GM20431 (cell line): Measurements from ENCODE around the gene AXIN2.

ENCODE experiments used
- in situ Hi-C: fragments of 300-500 bp; cut with MseI, MboI; formaldehyde crosslinking; loops from one replicate; pipeline ENCODE4 v1.15.0; 2020; ENCODE audit warnings: low sequenced_read_pairs; ENCODE audit not compliant: unreplicated experiment

AXIN2 gene

DNA sequence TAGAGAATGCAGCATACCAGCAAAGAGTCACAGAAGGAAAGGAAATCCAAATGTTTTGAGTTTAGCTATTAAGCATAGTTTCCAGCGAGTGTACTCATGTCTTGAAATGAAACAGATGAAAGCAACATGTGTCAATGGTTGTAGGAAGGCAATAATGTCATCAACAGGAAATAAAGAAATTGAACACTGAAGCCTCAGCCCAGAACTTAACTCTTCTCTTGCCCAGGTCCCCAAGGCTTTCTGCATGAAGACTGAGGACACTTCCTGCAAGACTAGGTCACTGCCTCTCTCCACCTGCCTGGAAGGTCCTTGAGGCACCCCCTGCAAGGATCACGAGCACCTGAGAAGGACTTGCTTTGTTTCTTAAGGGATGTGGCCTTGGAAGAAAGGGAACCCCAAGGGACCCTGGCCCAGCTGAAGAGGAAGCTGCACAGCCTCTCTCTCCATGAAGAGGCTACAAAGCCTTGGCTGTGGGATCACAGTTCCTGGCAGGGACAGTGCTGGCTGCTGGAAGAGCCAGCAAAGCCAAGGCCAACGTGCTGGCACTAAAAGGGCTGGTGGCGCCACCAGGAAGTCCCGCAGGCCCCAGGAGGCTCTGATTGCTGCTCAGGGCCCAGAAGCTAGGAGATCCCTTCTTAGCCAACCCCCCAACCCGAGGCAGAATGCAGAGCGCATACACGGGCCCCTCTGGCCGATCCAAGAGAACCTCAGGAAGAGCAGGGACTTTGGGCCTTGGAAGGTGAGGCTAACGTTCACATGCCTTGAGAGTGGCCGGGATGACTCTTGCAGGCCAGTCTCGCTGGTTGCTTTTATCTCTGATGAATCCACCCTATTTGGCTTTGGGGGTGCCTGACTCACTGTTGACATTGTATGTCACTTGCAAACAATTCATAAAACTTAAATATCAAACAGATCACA lies 23.4 kb upstream of the AXIN2 start:
- in situ Hi-C loops: no loop called here

DNA sequence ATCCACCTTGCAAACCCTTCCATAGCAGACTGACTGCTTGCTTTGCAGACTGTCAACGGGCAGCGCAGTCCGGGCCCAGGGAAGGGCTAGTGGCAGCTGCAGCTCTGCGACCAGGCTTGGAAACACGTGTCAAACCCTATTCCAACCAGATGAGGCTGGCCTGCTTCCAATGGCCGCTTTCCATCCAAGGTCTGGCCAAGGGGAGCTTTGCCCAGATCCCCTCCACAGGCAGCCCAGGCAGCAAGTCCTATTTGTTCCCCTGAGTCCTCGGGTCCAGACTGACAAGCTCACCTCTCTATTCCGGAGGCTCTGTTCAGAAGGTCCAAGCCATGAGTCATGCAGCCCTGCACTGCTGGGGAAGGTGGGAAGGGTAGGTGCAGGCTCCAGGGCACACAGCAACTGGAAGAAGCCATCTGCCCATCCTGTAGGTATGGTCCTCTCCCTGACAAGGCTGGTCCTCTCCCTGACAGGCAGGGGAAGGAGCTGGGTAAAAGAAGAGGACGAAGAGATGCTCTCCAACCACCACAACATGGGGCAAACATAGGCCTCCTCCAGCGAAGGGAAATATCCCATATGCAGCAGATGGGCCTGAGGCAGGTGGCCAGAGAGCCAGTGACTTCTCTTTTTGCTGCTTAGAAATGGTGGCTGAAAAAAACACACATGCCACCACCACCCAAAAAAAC lies 22.6 kb upstream of the AXIN2 start:
- in situ Hi-C loops: no loop called here

DNA sequence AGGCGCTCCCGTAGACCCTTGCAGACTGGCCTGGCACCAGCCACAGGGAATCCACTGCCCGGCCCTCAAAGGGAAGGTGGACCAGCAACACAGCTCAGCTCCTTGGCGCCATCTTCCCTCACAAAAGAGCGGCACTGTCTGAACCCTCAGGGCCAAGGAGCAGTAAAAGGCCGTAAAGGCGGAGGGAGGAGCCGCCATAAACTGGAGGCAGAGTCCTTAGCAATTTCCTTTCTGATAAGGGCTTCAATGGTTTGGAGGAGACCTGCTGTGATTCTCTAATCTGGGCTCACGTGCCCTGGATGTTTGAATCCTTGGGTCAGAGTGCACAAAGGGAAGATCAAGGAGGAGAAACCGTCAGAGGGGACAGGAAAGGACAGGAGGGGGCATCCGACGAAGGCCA lies 15.5 kb upstream of the AXIN2 start:
- in situ Hi-C loops: no loop called here

DNA sequence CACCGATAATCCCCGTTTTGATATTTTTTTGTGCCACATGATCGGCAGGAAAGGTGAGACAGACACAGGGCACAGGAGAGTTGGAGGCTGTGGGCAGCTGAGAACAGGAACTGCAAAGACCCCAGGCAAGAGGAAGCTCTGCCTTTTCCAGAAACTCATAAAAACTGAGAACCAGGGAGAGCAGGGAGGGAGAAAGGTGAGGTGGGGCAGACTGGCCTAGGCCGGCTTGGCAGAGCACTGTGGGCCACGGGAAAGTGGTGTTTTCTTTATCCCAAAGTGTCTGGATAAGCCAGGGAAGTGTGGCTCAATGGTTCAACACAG lies 11.8 kb upstream of the AXIN2 start:
- in situ Hi-C loops: no loop called here

DNA sequence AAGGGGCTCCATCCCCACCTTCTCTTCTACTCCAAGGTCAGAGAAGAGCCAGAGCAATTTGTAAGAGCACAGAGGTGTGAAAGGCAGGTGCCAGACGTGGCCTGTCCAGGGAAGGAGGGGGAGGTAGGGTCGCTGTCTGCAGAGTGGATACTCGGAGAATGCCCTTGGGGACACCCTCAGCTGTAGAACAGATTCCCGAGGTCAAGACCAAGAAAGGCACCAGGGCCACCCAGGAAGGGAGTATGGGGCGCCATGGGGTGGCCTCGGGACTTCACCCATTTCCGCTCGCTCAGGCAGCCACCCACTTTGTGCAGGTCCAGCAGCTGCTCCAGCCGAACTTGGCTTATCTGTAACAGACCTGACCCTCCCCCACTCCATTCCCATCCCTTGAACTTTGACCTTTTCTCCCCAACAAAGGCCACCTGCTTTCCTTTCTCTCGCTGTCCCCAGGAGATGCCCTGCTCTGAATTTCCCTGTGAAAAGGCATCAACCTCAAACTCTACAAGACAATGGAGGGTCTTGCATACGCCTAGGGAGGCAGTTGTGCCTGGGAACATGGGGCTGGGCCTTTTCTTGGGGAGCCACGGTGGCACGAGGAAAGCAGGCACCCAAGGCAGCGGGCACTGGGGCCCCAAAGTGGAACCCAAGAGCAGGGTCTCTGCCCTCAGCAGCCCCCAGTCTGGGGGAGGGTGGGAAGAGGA lies 11.3 kb upstream of the AXIN2 start:
- in situ Hi-C loops: no loop called here

DNA sequence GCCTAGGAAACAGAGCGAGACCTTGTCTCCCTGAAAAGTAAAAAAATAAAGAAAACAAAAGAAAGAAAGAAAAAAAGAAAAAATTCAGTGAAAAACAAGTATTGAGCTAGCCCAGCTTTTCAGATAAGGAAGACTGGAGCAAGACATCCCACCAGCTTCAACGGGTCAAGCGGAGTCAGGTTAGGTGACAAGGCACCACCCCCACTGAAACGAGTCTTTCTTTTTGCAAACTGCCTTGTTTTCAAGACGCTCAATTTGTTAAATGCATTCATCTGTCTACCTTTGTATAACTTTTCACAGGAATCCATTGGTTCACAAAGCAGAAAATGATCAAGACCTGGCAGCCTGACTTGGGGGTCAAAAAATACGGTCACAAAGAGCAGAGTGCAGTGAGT lies 10.7 kb upstream of the AXIN2 start:
- in situ Hi-C loops: no loop called here

DNA sequence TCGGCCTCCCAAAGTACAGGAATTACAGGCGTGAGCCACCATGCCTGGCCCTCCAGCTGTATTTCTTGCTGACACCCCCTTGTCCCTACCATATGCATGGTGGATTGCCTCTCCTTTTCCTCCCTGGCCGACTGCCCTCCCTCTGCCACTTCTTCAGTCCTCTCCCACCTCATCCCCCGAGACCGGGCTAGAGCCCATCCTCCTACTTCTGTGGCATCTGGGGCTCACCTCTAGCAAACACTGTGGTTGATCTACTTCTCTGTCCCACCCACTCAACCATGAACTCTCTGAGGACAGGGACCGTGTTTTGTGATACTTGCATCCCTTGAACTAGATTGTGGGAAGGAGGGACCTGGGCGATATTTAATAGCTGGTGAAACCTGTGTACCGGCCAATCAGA lies 7.5 kb upstream of the AXIN2 start:
- in situ Hi-C loops: no loop called here

DNA sequence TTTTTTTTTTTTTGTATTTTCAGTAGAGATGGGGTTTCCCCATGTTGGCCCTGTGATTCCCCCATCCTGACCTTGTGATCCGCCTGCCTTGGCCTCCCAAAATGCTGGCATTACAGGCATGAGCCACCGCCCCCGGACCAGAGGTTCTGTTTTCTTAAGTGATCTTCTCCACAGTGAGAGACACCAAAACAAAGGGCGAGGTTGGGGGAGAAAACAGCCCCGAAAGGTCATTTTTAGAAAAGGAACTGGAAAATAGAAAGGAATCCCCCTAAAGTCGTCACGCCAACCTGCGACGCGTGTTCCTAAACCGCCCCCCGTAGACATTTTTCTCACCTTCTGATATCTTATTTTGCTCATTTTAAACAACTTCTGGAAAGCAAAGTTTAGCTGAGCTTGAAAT lies 6.1 kb upstream of the AXIN2 start:
- in situ Hi-C loops: no loop called here

DNA sequence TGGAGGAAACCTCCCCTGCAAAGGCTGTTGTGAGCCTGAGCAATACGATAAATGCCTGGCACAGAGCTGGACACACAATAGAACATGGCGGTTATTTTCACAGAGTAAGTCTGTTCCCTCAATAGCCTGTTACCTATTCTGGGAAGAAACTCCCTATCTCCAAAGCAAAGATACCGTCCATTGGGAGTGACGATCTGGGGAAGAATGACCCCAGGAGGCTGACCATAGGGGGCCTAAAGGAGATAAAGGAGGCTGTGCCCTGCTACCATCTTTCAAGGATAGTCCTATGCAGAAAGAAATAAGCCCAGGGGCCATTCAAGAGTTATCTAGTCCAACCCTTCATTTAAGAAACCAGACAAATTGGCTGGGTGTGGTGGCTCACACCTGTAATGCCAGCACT lies 4.1 kb upstream of the AXIN2 start:
- in situ Hi-C loops: no loop called here

DNA sequence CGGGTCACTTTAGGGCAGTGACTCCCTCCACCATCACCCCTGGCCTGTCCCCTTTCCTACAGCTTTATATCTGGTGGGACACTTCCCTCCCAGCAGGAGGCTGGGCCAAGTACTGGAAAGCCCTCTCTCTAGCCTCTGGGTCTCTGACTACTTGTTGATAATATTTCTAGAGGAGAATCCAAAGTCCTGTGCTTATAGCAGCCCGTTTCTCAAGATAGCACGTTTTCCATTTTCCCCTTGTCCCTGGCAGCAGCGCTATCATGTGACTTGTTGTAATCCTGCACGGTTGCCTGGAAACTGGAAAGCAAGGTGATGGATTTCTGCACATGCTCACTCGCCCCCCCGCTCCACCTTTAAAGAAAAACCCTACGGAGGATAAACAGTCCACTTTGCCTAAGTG lies 3.3 kb upstream of the AXIN2 start:
- in situ Hi-C loops: no loop called here

DNA sequence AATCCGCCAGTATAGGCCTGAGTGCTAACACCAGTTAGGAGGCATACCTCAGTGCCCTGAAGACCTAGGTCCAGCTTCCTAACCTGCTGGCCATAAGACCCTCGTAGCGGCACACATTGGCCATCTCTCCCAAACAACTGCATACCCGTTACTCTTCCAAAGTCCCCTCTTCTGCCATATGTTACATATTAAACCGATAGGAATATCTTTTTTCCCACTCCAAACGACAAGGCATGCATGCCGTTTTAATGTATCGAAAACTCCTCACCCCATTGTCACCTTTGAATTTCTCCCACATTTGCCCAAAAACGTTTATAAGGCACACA lies 721 bp upstream of the AXIN2 start:
- in situ Hi-C loops: no loop called here

DNA sequence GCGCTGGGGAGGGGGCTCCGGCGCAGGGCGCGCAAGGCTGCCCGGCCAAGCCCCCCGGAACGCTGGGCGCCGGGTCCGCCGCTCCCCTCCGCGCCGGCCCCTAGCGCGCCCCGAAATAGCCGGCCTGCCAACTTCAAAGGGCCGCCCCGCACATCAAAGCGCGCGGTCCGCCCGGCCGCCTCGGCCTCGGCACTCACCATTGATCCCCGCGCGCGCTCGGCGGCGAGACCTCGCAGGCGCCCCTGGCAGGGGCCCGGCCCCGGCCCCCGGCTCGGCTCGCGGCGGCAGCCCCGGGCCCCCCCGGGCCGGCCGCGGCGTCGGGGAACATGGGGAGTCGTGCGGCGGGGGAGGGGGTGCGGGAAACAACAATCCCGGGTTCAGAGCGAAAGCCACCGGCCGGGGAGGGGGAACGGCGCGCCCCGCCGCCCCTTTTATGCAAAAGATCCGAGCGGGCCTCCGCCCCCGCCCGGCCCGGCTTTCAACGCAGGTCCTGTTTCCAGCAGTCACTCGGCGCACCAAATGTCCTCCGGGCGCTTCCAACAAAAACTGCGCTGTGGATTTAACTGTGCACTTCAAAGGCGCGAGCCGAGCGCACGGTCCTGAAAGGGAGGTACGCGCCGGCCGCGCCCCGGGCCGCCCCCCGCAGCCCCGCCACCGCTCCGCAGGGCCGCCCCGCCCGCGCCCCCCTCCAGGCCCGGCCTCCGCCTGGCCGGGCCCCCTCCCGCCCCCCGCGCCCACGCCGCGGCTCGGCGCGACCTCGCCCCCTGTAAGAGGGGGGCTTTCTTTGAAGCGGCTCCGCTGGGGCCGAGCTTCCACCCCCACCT lies 608 bp downstream of the AXIN2 start:
- in situ Hi-C loops: no loop called here

DNA sequence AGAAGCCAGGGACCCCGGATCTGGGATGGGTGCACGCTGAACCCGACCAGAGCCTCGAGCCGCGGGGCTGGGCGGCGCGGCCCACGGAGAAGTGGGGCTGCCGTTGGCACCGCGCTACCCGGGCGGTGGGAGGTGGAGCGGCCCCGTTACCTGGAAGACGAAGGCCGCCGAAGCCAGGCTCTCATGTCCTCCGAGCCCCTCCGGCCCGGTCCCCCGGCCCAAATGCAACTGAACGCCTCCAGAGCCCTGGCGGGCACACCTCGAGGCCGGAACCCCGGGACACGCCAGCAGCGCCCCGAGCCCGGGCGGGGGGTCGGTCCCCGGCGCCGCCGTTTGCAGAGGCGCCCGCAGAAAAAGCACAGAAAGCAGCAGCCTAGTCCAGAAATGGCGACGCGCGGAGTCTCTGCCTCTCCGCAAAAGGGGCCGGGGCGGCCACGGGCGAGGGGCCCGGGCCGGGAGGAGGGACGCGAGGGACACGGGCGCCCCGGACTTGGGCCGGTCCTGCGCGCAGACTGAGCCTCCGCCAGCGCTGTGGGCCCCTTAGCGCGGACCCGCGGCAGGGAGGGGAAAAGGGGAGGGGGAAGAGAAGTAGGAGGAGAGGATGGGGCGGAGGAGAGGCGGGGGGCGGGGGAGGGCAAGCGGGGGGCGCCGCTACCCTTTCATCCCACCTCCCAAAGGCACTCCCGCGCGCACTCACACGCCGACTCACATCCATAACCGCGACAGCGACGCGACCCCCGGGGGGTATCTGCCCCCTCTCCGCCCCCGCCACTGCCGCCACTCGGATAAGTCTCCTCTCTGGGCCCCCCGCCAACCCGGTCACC lies 1.4 kb downstream of the AXIN2 start:
- in situ Hi-C loops: no loop called here

DNA sequence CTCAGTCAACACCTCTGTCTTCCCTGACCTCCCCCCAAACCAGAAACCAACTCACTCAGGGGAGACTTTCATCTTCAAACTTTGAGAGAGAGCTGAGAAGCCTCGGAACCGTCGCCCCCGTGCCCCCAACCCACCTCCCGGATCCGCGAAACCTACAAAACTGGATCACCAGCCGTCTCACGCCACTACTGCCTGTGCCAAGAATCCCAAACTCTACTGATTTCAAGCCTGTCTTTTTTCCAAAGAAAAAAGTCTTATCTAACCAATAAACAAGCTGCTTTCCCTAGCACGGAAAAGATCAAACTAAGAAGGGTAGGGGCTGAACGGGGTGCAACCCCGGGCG lies 2.0 kb downstream of the AXIN2 start:
- in situ Hi-C loops: no loop called here

DNA sequence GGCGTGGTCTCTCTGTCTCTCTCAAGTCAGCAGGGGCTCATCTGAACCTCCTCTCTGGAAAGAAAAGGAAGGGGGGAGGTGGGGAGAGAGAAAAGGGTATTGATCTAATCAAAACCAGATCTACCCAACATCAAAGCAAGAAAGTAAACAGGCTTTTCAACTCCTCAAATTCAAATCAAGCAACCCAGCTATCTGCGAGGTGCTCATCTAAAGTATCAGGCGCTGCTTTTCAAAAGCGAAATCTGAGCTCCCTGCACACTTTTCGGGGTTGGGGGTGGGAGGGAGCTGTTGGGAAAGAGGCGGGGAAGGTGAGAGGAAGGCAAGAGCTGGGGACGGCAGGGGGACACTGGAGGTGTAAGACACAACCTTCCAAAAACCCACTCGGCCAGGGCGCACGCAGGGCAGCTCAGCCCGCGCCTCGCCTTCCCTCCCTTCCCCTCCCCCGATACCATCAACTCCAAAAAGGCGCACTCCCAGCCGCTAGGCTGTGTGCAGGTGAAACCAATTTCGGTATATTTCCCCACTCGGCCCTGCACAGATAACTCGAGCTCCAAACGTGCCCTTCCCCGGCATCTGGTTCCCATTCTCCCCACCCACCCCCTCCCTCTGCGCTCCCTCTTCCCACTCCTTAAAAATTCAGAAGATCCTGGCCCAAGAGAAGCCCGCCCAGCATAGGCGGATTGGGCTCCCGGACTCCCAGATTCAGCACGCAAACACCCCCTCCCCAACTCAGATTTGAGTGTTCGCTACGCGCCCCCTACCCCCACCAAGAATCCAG lies 2.6 kb downstream of the AXIN2 start:
- in situ Hi-C loops: no loop called here

DNA sequence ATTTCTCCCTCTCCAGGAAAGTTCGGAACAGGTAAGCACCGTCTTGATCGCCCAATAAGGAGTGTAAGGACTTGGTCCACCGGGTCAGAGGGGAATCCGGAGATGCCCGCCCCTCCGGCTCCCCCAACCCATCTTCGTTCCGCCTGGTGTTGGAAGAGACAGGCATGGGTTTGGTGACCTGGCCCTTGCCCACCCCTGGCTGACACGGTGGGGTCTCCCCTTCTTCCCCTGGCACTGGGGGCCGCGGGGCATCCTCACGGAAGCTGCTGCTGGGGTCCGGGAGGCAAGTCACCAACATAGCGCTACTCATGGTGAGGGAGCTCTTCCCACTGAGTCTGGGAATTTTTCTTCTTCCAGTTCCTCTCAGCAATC lies 3.2 kb downstream of the AXIN2 start:
- in situ Hi-C loops: no loop called here

DNA sequence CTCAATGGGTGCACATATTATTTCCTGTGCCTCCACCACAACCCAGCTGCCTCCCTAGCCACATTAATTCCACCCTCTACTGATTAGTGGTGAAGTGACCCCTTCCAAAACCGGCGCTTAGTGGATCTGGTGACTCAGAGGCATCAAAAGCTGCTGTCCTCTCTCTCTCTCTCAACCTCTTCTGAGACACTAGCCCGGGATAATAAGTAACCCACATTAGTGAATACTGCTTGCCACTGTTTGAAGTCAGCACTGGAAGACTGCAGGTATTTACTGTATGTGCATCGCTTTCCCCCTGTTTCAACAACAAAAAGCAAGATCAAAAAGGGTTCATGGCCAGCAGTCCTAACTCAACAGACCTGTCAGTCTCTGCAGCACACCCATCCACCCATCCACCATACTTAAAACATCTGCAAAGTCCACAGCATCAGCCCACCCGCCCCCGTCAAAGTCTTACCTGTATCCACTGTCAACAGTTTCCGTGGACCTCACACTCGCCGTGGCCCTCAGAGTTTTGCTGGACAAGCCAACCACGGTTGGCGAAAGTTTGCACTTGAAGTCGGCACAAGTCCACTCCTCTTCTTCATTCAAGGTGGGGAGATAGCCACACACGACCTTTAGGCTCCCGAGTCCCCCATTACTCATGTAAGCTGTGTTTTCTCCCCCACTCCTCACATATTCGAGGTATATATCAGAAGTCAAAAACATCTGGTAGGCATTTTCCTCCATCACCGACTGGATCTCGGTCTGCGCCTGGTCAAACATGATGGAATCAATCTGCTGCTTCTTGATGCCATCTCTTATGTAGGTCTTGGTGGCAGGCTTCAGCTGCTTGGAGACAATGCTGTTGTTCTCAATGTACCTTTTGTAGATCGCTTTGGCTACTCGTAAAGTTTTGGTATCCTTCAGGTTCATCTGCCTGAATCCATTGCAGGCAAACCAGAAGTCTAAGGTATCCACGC lies 3.8 kb downstream of the AXIN2 start:
- in situ Hi-C loops: no loop called here

DNA sequence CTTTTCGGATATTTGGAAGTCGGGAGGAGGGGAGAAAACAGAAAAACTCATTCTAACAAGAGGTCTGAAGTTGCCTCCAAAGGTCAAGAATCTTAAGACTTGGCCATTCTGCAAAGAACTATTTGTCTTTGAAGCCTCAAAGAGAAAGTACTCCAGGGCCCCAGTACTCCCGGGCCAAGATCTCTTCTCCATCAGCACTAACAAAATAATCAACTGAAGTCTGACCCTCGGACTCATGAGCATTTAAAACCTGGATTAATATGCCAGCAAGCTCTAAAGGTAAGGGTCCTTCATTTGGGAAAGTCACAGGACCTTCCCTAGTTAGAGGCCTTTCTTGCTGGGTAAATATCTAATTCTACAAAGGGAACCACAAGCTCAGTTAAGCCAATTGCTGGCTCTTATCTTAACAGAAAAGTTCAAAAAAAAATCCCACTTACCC lies 4.5 kb downstream of the AXIN2 start:
- in situ Hi-C loops: no loop called here
